Ureter (tissue), 1 donor: ENCODE data around the gene PGA5. TPM values are rescaled to one million over a fixed set of nuclear protein-coding genes. Genes with fewer than 3 reads are reported as not detected.
"Not testable (repeated sequence)": the region's sequence is repeated elsewhere in the genome, so short reads cannot be mapped to it uniquely, and the experiment has no call there.

Source experiments
- DNase-seq: peaks from one replicate; pipeline ENCODE4 v3.0.0-alpha.2; 2020; ENCODE audit warnings: low spot score
- total RNA-seq: library from RNA; stranded (reverse); gene quantifications from one replicate; pipeline ENCODE4 v1.2.4, GENCODE V29; 2023
- donor health status: DM: yes; HTN: yes; CAD: no.

Gene PGA5
- total RNA-seq: not detected

DNA sequence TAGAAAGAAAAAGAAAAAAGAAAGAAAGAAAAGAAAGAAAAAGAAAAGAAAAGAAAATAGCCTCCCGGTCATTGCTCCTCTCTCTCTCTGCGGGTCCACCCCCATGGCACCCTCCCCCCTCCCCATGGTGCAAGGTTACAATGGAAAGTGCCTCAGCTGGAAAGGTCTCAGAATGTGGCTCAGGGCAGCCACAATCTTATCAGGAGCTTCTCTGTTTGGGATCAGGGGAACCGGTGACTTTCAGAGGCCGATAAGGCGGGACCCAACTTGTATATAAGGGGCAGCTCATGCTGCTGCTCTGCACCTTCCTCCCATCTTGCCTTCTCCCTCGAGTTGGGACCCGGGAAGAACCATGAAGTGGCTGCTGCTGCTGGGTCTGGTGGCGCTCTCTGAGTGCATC, at the start of gene PGA5:
Gene PGA5 (plus strand): TSS at position 301 of the 400 bp plus-strand sequence. CDS start 52 bp downstream, at position 353.
- DNase-seq: not testable (repeated sequence)

DNA sequence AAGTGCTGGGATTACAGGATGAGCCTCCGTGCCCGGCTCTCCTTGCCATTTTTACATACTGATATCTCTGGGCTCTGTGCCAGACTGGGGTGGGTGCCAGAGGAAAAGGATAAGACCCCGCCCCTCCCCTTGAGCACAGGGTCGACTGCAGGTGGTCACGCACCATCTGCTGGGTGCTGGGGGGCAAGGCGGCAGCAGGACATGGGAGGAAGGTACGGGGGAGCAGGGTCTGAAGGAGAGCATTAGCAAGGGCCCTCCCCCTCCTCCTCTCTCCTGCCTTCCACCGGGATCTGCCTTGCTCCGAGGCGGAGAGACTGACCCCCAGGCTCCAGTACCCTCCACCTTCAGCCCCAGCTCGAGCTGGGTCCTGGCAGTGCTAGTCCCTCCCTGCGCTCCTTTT, 47.4 kb upstream of the PGA5 start:
- no peak for DNase-seq

DNA sequence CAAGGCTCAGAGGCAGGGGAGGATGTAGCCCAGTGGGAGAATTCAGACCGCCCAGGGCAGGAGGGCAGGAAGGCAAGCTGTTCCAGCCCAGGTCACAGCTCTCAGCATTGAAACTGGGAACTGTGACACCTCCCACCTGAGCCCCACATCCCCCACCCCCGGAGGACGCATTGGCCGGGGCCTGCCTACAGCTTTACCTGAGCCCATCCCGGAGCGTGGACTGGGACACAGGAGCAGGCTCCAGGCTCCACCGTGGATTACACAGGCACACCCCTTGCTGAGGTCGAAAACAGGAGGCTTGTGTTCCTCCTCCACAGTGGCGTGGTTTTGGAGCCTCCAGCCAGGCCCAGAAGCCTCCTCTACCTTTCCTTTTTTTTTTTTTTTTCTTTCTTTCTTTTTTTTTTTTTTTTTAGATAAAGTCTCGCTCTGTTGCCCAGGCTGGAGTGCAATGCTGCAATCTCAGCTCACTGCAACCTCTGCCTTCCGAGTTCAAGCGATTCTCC, 46.8 kb upstream of the PGA5 start:
- DNase-seq: no peak

DNA sequence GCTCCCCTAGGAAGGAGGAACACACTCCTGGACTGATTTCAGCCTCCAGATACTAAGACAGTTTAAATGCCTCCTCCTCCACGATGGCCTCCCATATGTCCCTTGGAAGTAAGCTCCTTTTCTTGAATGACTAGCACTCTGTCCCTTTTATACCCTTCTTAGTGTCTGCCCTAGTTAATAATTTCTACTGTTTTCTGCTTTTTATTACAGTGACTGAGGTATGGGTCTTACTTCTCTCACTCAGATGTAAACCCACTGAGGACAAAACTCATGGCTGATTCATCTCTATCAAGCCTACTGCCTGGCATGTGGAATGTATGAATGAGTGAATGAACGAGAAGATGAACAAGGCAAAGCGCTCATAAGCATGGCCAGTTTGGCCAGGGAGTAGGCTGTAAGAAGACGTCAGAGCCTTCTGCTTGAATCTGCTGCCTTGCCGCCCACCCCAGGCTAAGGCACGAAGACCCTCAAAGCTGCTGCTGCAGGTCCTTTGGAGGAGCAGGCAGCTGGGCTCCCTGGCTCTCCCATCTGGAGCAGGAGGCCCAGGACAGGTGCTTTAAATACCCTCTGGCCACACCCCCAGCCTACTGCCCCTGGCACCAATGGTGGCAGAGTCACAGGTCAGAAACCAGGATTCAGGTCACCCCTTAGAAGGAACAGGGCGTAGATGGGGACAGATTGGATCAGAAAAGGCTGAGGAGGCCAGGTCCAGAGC, 45.8 kb upstream of the PGA5 start:
- no peak for DNase-seq

DNA sequence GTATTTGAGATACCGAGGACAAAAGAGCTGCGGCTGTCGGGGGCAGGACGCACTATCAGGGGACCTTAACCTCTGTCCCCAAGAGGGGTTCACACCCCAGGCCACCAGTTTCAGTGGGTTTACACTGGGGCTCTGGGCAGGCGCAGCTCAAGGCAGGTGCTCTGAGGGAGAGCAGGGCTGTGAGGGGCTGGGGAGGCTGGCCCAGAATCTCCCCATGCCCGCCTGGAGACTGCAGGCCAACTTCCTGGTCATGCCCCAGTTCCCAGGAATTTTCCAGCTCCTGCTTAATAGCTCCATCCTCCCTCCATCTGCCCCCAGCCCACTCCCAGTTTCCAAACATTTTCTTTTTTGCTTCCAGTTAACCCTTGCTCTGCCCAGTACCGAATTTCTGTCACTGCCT, 45.3 kb upstream of the PGA5 start:
- DNase-seq: no peak

DNA sequence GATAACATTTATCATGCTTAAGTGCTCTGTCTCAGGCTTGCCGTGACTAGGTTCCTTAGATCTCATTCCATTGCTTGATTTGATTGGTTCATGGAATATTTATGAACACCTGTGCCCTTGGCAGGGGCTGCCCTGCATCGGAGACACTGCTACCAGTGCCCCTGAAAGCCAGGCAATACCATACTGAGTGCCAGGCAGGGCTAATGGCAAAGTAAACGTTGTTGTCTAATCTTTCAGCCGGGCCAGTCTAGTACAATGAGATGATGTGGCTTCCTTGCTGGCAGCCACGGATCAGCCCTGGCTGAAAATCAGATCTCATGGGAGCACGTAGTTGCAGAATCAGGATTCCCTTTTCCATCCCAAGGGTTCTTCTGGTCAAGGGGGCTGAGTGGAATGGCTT, 42.6 kb upstream of the PGA5 start:
- DNase-seq: no peak

DNA sequence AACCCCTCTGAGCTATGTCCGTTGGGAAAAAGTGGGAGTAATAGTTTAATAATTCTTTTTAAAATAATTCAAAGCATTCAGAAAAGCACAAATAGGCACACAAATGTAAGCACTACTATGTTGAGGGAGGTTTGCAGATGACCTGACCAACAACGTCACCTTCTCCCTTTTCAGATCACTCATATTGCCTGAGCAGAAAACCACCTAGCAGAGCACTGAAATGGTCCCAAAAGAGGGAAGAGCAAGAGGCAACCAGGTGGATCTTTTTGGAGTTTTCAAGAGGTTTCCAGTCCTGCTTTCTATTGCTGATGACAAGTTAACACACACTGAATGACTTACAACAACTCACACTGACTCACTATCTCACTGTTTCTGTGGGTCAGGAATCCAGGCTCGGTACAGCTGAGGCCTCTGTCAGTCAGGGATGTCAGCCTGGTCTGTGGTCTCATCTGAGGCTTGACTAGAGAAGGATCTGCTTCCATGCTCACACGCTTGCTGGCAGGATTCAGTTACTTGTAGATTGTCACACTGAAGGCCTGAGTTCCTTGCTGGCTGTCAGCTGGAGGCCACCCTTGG, 41.9 kb upstream of the PGA5 start:
- DNase-seq: no peak

DNA sequence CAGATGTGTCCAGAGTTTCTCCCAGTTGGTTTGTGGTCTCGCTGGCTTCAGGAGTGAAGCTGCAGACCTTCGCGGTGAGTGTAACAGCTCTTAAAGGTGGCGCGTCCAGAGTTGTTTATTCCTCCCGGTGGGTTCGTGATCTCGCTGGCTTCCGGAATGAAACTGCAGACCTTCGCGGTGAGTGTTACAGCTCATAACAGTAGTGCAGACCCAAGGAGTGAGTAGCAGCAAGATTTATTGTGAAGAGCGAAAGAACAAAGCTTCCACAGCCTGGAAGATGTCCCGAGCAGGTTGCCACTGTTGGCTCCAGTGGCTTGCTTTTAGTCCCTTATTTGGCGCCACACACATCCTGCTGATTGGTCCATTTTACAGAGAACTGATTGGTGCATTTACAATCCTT, 39.5 kb upstream of the PGA5 start:
- no peak for DNase-seq

DNA sequence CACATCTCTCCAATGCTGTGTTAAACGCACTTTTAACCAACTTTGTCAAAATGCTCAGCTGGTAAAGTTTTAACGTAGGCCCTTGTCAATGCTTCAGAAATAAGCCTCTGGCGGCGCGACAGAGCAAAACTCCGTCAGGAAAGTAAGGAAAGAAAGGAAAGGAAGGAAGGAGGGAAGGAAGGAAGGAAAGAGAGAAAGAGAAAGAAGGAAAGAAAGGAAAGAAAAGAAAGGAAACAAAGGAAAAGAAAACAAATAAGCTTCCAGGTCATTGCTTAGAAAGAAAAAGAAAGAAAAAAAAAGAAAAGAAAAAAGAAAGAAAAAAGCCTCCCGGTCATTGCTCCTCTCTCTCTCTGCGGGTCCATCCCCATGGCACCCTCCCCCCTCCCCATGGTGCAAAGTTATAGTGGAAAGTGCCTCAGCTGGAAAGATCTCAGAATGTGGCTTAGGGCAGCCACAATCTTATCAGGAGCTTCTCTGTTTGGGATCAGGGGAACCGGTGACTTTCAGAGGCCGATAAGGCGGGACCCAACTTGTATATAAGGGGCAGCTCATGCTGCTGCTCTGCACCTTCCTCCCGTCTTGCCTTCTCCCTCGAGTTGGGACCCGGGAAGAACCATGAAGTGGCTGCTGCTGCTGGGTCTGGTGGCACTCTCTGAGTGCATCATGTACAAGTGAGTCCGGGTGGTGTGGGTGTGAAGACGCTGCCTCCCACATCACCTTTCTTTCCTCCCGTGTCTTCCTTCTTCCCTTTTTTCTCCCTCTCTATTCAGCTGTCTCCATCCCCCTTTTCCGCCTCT, 37.8 kb upstream of the PGA5 start, which contains the start of gene PGA3:
Gene PGA3 (plus strand): TSS at position 566 of the 797 bp plus-strand sequence. CDS start 50 bp downstream, at position 616.
- DNase-seq: not testable (repeated sequence)

DNA sequence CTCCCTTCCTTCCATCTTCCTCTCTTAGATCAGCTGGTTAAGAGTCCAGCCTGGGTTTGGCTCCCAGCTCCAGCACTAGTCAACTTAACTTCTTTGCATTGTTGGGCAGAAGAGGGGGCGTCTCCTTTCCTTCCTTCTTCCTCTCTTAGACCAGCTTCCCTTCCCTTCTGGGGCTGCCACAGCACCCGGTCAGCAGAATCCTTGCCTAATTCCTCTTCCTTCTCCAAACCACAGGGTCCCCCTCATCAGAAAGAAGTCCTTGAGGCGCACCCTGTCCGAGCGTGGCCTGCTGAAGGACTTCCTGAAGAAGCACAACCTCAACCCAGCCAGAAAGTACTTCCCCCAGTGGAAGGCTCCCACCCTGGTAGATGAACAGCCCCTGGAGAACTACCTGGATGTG, 37.1 kb upstream of the PGA5 start:
- not testable (repeated sequence) for DNase-seq

DNA sequence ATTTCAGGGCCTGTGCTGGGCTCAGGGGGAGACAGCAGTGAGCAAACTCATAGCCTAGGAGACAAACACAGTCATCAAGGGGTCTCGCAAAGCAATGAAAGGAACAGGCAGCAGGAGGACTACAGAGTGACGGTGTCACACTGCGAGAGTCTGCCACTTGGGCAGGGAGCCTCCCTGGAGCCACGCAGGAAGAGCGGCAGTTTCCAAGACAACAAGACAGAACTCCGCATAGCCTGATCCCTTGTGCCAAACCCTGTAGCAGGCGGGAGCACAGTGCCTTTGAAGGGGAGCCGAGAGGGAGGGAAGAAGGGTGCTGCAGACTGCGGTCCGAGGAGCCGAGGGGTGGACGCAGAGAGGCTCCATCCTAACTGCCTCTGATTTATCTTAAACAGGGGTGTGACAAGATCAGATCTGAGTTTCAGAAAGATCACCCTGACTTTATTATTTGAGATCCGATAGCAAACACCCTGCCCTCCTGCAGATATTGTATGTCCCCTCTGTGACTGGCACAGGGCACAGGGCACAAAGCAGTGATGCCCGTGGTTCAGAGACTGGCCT, 36.4 kb upstream of the PGA5 start:
- DNase-seq: not testable (repeated sequence)

DNA sequence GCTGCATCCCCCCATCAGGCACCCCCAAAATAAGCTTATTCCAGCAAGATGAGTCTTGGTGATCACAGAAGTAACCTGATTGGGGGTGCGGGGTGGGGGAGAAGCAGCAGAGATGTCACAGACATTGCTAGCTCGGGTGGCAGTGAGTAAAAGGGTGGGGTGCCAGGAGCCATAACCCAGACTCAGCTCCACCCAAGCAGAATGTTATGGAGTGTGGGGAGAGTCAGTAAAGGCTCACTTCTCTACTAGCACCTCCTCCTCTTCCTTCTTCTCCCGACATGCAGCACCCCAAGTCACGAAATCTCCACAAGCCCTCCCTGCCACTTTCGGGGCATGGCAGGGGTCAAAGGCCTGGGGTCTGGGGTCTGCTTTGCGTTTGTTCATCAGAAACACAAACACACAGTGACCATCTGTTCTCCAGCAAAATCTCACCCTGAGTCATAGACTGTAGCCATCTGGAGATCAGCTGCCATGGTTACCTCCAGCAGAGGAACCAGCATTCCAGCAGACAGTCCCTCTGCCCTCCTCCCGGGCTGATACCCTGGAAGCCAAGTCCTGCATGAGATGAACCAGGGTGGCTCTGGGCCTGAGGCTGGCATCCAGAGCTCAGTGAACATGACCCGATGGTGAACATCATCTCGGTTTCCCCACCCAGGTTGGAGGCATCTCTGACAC, 33.2 kb upstream of the PGA5 start:
- DNase-seq: not testable (repeated sequence)

DNA sequence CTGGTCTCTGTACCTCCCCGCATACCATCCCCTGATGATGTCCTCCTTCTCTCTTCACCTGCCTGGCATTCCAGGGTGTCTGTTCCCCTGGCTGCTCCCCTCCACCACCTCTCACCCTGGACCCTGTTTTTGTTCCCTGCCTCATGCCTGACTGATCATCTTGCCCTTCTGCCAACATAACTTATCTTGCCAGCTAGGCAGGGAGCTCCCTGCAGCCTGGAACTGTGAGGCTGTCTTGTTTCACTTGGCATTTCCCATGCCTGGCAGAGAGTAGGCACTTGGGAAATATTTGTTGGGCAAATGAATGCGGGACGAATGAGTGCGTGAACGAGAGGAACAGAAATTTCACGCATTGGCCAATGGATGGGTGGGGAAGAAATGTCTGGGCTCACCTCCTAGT, 30.3 kb upstream of the PGA5 start:
- not testable (repeated sequence) for DNase-seq

DNA sequence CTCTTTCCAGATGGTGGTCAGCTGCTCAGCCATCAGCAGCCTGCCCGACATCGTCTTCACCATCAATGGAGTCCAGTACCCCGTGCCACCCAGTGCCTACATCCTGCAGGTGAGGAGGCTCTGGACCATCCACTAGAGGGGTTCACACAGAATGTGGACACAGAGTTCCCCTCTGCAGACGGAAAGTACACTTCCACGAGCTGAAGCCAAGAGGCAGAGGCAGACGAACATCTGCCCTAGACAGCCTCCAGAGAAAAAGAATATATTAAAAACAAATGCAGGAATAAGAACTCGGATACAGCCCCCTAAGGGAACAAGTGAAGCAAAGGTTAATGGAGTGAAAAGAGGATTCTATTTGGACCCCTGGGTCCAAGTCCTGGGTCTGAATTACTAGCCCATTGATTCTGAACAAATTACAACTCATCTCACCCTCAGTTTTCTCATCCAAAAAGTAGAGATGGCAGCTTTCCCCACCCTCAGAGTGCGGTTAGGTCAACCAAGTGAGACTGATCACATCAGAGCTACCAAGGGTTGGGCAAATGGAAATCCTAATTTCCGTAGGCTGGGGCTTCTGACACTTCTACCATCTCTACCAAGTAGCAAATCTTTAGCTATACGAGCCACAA, 29.5 kb upstream of the PGA5 start:
- not testable (repeated sequence) for DNase-seq

DNA sequence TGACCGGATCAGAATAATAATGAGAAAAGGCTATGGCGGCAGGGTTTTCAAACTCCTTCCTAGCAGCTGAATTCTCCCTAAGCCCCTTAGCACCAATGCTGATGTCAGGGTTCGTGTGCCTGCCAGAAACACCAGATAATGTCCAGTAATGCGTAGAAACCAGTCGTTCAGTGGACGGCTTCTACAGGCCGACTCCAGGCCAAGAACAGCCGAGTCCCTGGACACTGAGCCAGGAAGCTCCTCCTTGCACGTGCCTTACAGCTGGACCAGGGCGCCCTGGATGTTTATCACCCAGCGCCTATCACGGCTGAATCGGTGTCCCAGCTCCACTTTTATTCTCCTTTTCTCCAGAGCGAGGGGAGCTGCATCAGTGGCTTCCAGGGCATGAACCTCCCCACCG, 28.8 kb upstream of the PGA5 start:
- DNase-seq: not testable (repeated sequence)

DNA sequence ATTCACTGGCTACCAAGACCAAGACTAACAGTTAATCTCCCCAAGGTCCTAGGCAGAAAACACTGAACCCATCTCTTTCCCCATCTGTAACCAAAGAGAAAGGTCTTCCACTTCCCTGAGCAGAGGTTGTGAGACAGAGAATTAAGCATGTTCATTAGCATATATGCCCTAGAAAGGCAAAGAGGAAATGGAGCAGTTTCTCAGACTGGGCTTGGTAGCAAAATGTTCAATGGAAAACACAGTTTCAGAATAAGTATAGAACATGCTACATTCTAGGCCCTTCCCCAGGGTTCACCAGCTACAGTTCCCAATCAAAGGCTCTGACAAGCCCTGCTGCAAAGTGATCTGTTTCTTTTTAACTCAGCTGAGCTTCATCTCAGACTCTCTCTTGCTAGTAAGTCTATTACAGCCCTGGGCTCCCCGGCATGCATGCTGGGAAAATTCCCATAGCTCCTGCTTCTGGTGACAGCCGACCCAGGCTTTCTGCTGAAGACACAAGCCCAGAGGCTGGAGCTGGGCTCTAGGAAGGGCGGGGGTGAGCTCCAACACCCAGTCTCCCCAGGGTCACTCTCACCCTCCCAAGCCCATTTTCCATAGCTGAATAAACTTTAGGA, 27.2 kb upstream of the PGA5 start:
- not testable (repeated sequence) for DNase-seq

DNA sequence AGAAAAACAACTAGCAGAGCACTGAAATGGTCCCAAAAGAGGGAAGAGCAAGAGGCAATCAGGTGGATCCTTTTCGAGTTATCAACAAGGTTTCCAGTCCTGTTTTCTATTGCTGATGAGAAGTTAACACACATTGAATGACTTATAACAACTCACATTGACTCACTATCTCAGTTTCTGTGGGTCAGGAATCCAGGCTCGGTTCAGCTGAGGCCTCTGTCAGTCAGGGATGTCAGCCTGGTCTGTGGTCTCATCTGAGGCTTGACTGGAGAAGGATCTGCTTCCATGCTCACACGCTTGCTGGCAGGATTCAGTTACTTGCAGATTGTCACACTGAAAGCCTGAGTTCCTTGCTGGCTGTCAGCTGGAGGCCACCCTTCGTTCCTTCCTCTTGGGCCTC, 22.7 kb upstream of the PGA5 start:
- DNase-seq: not testable (repeated sequence)

DNA sequence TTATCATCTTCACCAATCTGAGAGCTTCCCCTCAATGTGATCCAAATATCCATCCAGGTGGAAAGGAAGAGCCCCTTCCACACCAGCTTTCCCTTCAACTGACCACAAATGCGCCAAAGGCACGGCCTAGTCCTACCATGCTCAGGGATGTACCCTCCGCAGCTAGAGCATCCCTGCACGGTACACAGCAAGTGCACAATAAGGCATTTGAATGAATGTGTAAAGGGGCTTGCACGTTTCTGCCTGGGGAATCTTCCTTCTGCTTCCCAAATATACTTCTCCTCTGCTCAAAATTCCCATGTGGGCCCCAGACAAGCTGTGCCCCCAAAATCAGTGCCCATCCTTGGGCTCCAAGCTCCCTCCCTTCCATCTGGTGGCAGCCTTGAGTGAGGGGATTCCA, 22.0 kb upstream of the PGA5 start:
- not testable (repeated sequence) for DNase-seq

DNA sequence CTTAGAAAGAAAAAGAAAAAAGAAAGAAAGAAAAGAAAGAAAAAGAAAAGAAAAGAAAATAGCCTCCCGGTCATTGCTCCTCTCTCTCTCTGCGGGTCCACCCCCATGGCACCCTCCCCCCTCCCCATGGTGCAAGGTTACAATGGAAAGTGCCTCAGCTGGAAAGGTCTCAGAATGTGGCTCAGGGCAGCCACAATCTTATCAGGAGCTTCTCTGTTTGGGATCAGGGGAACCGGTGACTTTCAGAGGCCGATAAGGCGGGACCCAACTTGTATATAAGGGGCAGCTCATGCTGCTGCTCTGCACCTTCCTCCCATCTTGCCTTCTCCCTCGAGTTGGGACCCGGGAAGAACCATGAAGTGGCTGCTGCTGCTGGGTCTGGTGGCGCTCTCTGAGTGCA, 18.9 kb upstream of the PGA5 start, which contains the start of gene PGA4:
Gene PGA4 (plus strand): TSS at position 301 of the 400 bp plus-strand sequence. CDS start 54 bp downstream, at position 355.
- not testable (repeated sequence) for DNase-seq

DNA sequence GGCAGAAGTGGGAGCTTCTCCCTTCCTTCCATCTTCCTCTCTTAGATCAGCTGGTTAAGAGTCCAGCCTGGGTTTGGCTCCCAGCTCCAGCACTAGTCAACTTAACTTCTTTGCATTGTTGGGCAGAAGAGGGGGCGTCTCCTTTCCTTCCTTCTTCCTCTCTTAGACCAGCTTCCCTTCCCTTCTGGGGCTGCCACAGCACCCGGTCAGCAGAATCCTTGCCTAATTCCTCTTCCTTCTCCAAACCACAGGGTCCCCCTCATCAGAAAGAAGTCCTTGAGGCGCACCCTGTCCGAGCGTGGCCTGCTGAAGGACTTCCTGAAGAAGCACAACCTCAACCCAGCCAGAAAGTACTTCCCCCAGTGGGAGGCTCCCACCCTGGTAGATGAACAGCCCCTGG, 18.3 kb upstream of the PGA5 start:
- DNase-seq: not testable (repeated sequence)
